NCI-H510A treated with DMSO at 0.1 percent for 48 hours (cell line): ENCODE data around the gene TRMT11.
"Not testable (repeated sequence)": the region's sequence is repeated elsewhere in the genome, so short reads cannot be mapped to it uniquely, and the experiment has no call there.

Experiments used
- DNase-seq: peaks from one replicate; lab custom pipeline; 2025; lab: John Stamatoyannopoulos, UW

The TRMT11 gene

GRCh38 chr6:126047648-126048047, 61.3 kb downstream of the TRMT11 start:
- no peak for DNase-seq

GRCh38 chr6:126048635-126049034, 62.3 kb downstream of the TRMT11 start:
- peak; percentile 60 for DNase-seq

GRCh38 chr6:126050795-126051194, 64.5 kb downstream of the TRMT11 start:
- no peak for DNase-seq

DNA sequence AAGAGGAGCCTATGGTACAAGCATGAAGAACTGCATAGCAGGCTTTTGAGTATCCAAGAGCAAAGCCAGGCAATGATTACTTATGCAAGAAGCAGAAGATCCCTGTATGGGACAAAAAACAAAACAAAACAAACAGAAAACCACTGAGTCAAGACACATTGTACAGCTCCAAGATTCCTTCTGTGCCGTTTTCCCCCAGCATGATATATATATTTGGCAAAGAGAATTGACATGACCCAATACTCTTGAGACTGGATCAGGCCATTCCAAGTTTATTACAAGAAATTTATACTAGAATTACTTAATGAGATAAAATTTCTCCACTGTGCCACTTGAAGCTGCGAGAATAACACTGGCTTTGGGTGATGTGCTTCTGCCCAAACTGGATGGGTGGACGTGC, 65.5 kb downstream of the TRMT11 start:
- no peak for DNase-seq

GRCh38 chr6:126052485-126052884, 66.1 kb downstream of the TRMT11 start:
- no peak for DNase-seq

- no peak for DNase-seq
Measured at GRCh38 chr6:126054258-126054702, 67.9 kb downstream of the TRMT11 start.

DNA sequence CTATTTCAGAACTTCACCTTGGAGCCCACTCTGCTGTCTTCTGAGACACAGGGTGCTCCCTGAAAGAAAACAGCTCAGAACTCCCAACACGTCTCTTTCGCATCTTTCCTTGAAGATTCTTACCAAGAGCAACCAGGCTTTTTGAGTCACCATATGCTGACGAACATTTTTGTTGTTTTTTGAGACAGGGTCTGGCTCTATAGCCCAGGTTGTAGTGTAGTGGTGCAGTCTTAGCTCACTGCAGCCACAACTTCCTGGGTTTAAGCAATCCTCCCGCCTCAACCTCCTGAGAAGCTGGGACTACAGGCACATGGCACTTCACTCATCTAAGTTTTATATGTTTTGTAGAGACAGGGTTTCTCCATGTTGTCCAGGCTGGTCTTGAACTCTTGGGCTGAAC, 68.5 kb downstream of the TRMT11 start:
- DNase-seq, result no peak

- no peak for DNase-seq
Measured at GRCh38 chr6:126055449-126055848, 69.1 kb downstream of the TRMT11 start.

DNA sequence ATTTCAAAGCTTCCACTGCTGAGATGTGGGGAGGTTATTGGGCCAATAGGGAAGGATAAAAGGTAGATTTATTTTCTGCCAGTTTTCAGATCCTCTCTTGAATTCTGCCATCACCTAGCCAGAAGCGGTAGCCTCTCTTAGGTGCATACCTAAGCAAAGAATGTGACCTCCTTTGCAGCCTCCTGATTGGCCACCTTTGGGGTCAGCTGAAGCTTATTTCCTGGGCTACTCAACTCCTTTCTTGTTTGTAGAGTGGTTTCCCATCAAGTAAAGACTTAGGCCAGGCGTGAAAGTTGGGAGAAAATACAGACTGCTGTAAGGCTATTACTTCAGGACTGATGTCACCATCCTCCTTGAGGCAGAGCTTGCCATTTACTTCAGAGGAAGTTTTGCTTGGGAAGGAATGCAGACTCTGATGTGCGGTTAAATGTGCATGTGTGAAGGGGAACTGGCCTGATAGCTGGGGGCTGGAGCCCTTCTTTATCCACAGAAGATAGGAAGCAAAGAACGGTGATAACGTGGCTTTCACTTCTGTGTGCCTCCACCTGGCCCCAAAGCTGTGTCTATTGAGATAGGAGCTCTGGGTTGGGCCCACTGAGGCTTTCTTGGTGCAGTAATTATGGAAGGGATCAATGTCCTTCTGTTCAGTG, 70.1 kb downstream of the TRMT11 start:
- DNase-seq, result no peak

- not testable (repeated sequence) for DNase-seq
Measured at GRCh38 chr6:126058085-126058484, 71.7 kb downstream of the TRMT11 start.

GRCh38 chr6:126060400-126060799, 74.1 kb downstream of the TRMT11 start:
- no peak for DNase-seq

- DNase-seq, result no peak
Measured at GRCh38 chr6:126063512-126064146, 77.3 kb downstream of the TRMT11 start.

GRCh38 chr6:126064257-126064747, 78.0 kb downstream of the TRMT11 start:
- DNase-seq, result no peak

GRCh38 chr6:126064748-126065401, 78.5 kb downstream of the TRMT11 start:
- DNase-seq, result no peak

DNA sequence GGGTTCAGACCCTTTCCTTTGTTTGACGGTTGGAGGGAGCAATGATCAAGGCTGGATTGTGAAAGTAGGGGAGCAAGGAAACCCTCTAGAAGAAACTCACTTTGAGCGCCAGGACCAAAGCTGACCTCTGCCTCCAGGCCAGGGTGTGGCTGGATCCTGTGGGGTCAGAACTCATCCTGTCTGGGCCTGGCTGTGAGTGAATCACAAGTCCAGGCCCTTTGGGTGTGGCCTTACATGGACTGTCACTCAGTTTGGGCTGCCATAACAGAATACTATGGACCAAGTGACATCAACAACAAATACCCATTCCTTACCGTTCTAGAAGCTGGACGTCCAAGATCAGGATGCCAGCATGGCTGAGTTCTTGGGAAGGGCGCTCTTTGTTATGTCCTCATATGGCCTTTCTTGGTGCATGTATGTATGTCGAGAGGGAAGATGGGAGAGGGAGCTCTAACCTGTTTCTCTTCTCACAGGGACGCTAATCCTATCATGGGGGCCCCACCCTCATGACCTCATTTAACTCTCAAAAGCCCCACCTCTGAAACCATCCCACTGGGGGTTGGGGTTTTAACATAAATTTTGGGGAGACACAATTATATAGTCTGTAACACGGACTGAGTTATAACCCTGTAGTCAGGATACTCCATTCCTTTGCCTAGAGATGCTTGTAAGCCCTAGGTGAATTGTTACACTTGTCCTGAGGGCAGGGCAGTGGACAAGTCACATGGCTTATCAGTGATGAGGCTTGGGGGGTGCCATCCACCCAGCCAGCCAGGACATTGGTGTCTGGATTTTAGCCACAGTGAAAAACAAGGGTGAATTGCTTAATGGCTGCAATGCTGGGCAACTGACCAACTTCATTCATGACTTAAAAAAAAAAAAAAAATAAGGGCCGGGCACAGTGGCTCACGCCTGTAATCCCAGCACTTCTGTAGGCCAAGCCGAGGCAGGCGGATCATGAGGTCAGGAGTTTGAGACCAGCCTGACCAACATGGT, 80.0 kb downstream of the TRMT11 start:
- DNase-seq, result no peak

- no peak for DNase-seq
Measured at GRCh38 chr6:126067073-126067472, 80.7 kb downstream of the TRMT11 start.

DNA sequence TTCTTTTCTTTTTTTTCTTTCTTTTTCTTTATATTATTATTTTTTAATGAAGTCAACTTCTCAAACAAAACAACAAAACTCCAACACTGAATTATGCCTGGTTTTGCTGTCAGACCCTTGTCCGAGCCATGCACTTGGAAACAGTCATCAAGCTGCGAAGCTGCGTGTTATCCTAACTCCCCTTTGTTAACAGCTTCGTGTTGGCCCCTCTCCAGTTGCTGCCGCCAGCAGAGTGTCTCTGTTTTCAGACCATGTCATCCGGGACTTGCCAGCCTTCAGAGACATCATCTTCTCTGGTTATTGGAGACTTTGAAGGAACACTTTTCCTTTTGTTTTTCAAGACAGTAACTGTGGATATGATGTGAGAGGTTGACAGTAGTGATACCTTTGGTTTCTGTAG, 83.1 kb downstream of the TRMT11 start:
- no peak for DNase-seq

GRCh38 chr6:126071000-126071647, 84.8 kb downstream of the TRMT11 start:
- no peak for DNase-seq

DNA sequence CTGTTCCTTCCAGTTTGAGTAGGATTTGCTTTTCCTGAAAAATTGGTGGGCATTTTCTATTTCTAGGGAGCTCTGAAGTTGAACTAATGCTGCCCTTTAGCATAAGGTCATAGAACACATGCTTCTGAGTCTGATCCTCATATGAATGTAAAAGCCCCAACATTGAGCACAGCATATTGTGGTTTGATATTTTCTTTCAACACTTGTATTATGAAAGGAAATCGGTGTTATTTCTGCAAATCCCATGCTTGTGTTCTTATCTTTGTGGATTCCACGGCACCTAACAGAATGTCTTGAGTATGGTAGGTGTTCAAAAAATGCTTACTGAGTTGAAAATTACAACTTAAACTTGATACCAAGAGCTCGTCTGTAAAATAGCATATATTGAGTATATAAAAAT, 85.8 kb downstream of the TRMT11 start:
- DNase-seq, result no peak

DNA sequence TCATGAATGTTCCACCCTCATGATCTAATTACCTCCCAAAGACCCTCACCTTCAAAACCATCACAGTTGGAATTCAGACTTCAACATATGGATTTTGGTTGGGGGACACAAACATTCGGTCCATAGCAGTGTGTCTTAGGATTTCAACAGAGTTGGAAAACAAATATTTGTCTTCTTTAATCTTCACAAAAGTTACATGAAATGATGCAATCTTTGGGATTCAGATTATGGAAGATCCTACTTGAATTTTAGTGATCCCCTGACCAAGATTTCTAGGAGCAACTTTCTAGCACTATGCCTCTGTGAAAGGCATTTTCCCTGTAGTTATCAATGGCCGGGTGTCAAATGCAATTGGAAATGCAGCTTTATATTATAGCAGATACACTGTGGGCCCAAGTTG, 86.5 kb downstream of the TRMT11 start:
- peak; percentile 0 for DNase-seq

DNA sequence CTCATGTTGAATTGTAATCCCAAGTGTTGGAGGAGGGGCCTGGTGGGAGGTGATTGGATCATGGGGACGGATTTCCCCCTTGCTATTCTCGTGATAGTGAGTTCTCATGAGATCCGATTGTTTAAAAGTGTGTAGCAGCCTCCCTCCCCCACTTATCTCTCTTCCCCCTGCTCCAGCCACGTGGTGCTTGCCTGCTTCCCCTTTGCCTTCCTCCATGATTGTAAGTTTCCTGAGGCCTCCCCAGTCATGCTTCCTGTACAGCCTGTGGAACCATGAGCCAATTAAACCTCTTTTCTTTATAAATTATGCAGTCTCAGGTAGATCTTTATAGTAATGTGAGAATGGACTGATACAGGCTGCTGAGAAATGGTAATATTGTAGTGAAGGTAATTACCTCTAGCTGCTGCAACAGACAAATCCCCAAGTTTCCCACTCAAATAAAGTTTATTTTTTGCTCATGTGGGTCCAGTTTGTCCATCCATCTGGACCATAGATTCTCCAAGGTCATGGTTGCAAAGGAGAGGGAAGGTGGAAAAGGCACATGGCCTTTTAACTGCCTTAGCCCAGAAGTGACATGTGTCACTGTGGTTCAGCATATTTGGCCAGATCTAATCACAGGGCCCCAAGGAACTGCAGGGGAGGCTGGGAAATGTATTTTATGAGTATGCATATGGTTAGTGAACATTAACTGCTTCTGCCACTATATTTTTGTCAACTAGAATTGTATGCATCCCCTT, 89.2 kb downstream of the TRMT11 start:
- DNase-seq, result no peak
